CD4-positive, alpha-beta T cell treated with Interleukin-10 for 1 hour (primary cell): ENCODE data around the gene HBE1.
"Not testable (repeated sequence)": the region's sequence is repeated elsewhere in the genome, so short reads cannot be mapped to it uniquely, and the experiment has no call there.

Experiments used
- DNase-seq: peaks from one replicate; pipeline ENCODE4 v3.0.0-alpha.2; 2020

The HBE1 gene

DNA sequence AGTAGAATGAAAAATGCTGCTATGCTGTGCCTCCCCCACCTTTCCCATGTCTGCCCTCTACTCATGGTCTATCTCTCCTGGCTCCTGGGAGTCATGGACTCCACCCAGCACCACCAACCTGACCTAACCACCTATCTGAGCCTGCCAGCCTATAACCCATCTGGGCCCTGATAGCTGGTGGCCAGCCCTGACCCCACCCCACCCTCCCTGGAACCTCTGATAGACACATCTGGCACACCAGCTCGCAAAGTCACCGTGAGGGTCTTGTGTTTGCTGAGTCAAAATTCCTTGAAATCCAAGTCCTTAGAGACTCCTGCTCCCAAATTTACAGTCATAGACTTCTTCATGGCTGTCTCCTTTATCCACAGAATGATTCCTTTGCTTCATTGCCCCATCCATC is 14.9 kb upstream of the HBE1 start:
- DNase-seq, result no peak

GRCh38 chr11:5283882-5284281 is 14.1 kb upstream of the HBE1 start:
- no peak for DNase-seq

- no peak for DNase-seq
Observed at GRCh38 chr11:5283086-5283485, 13.3 kb upstream of the HBE1 start.

DNA sequence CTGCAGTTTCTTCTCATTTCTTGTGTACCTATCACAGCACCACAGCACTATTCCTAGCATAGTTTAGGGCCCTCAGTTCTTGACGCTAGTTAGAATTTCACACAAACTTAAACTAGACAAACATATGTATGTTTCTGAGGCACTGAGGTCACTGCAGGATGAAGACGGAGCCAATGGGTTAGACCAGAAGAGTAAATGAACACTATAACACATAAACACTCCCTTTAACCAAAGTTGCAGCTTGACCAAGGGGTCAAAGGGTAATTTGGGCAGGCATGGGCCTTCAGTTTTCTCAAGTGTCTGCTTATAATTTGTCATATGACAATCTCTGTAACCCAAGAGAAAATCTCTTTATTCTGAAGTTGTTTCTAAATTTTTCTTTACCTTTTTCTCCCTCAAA is 12.9 kb upstream of the HBE1 start:
- DNase-seq, result no peak

DNA sequence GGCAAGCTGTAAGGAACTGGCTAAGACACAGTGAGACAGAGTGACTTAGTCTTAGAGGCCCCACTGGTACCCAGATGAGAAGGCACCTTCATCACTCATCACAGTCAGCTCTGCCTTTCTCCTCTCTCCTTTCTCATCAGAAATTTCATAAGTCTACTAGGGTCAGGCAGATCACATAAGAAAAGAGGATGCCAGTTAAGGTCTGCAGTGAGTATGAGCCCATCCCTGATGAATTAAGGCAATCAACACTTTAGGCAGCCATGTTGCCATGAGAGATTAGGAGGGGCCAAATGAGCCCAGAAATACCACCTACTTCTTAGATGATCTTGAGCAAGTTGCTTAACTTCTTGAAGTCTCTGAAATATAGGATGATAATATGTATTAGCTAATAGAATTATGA is 11.9 kb upstream of the HBE1 start:
- no peak for DNase-seq

DNA sequence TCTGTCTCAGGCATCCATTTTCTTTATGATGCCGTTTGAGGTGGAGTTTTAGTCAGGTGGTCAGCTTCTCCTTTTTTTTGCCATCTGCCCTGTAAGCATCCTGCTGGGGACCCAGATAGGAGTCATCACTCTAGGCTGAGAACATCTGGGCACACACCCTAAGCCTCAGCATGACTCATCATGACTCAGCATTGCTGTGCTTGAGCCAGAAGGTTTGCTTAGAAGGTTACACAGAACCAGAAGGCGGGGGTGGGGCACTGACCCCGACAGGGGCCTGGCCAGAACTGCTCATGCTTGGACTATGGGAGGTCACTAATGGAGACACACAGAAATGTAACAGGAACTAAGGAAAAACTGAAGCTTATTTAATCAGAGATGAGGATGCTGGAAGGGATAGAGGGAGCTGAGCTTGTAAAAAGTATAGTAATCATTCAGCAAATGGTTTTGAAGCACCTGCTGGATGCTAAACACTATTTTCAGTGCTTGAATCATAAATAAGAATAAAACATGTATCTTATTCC is 10.9 kb upstream of the HBE1 start:
- no peak for DNase-seq

GRCh38 chr11:5279471-5280090 is 9.8 kb upstream of the HBE1 start:
- DNase-seq, result no peak

DNA sequence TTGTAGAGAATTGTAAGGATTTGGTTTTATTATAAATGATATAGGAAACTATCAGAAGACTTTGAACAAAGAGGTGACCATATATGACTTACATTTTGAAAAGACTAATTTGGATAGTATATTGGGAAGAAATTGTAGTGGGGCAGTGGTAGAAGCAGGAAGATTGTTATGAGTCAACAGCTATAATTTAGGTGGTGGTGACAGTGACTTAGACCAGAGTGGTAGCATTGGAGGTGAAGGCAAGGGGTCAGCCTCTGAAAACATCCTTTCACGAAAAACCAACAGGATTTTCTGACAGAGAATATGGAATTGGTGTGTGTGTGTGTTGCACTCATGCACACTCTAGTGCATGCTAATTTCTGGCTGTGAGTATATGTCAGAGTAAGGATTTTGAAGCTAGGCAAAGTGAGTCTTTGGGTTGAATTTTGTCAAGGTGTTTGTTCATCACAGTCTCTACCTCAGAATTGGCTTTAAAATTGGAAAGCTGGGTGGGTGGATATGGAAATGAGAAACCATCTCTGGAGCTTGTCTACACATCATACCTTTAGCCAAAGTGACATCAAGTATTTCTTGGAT is 8.2 kb upstream of the HBE1 start:
- DNase-seq, result no peak

DNA sequence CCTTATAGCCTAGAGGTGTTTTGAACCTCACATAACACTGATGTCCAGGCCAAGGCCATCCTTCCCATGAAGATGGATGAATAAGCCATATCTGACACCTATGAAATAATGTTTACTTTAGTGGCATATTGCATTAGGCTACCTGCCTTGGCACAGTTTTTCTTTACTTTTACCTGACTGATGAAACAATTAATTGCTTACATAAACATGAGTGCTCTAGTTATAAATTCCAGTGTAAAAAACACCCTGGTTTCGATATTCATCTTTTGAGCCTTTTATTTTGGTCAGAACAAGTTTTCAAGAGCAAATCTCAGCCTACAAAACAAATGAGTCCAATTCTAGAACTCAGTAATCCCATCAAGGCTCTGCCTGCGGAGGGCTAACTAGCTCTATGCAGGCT is 7.0 kb upstream of the HBE1 start:
- no peak for DNase-seq

- DNase-seq, result no peak
Observed at GRCh38 chr11:5275369-5276110, 5.8 kb upstream of the HBE1 start.

DNA sequence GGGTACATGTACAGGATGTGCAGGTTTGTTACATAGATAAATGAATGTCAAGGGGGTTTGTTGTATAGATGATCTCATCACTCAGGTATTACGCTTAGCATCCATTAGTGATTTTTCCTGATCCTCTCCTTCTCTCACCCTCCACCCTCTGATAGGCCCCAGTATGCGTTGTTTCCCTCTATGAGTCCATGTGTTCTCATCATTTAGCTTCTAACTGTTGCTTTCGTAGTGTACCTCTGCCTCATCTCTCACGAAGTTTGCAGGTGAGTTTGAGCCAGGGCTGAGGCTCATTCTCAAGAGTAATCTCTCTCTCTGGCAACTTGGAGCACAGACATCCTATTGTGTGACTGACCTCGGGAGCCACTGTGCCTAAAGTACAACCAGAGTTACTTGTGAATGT is 4.7 kb upstream of the HBE1 start:
- no peak for DNase-seq

GRCh38 chr11:5272395-5273017 is 2.8 kb upstream of the HBE1 start:
- no peak for DNase-seq

GRCh38 chr11:5267033-5267563 is 2.6 kb downstream of the HBE1 start:
- no peak for DNase-seq

DNA sequence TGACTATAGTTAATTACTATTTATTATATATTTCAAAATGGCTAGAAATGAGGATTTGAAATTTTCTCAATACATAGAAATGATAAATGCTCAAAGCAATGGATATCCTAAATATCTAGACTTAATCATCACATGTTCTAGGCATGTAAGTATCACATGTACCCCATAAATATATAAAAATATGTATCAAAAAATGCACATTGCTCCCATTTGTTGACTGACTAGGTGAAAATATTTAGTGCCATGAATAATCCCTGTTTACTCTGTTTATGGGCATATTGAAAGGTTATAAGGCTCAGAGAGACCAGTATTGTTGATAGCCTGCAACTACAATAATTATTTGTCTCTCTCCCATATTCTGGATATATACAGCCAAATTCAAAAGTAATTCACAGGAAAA is 3.1 kb downstream of the HBE1 start:
- DNase-seq, result no peak

DNA sequence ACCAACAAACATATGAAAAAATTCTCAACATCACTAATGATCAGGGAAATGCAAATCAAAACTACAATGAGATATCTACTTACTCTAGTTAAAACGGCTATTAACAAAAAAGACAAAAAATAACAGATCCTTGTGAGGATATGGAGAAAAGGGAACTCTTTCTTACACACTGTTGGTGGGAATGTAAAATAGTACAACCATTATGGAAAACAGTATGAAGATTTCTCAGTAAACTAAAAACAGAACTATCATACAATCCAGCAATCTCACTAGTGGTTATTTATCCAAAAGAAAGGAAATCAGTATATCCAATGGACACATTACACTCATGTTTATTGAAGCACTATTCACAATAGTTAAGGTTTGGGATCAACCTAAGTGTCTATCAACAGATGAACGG is 3.9 kb downstream of the HBE1 start:
- DNase-seq, result no peak

- no peak for DNase-seq
Observed at GRCh38 chr11:5258543-5259262, 11.0 kb downstream of the HBE1 start.

DNA sequence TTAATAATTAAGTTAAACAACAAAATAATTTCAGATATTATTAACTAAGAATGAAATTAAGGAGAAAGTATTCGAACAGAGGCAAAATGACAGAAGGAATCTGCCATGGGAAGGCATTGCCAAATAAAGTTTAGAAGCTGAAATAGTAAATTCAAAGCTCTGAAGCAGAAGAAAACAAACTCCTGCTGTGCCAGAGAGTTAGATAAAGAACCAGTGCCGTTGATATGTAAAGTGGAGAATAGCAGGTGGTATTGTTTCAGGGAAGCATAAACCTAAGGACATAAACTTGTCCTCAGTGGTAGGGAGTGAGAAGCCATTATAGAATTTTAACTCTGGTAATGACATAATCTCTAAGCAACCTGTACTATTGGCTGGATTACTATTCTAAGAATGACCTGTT is 12.4 kb downstream of the HBE1 start:
- no peak for DNase-seq

GRCh38 chr11:5254646-5255413 is 14.9 kb downstream of the HBE1 start, which contains the start of gene HBG2:
HBG2 (minus strand) TSS chr11:5254781; CDS start chr11:5254728, 53 bp downstream.
- DNase-seq, result not testable (repeated sequence)

GRCh38 chr11:5254023-5254422 is 15.7 kb downstream of the HBE1 start:
- not testable (repeated sequence) for DNase-seq

DNA sequence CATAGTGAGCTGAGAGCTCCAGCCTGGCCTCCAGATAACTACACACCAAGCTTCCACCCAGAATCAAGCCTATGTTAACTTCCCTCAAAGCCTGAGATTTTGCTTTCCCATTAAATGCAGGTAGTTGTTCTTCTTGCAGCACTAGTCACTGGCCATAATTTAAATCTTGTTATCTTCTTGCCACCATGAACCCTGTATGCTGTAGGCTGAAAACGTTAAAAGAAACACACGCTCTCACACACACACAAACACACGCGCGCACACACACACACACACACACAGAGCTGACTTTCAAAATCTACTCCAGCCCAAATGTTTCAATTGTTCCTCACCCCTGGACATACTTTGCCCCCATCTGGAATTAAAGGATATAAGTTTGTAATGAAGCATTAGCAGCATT is 16.3 kb downstream of the HBE1 start:
- not testable (repeated sequence) for DNase-seq

GRCh38 chr11:5252919-5253265 is 16.9 kb downstream of the HBE1 start:
- no peak for DNase-seq
